HG03103 (cell line): ENCODE data around the gene KRT79.
"Not testable (repeated sequence)": the region's sequence is repeated elsewhere in the genome, so short reads cannot be mapped to it uniquely, and the experiment has no call there.

ENCODE experiments used
- ATAC-seq: cut with Tn5 transposase; IDR thresholded peaks from one replicate; pipeline ENCODE4 v1.9.1; 2021; ENCODE audit warnings: low read depth; ENCODE audit not compliant: unreplicated experiment

The KRT79 gene

GRCh38 chr12:52833922-52834726 lies at the start of gene KRT79:
TSS of gene KRT79 (minus strand) at chr12:52834311. CDS start at chr12:52834260, 51 bp downstream.
- ATAC-seq: no peak

- not testable (repeated sequence) for ATAC-seq
Measured at GRCh38 chr12:52880499-52880898, 46.4 kb upstream of the KRT79 start.

GRCh38 chr12:52879394-52880351 lies 45.6 kb upstream of the KRT79 start:
- ATAC-seq: no peak

GRCh38 chr12:52878507-52879393 lies 44.6 kb upstream of the KRT79 start:
- ATAC-seq: no peak

- no peak for ATAC-seq
Measured at GRCh38 chr12:52877242-52877641, 43.1 kb upstream of the KRT79 start.

- ATAC-seq: no peak
Measured at GRCh38 chr12:52876372-52876771, 42.3 kb upstream of the KRT79 start.

- ATAC-seq: no peak
Measured at GRCh38 chr12:52874573-52875435, 40.7 kb upstream of the KRT79 start.

- no peak for ATAC-seq
Measured at GRCh38 chr12:52873832-52874572, 39.9 kb upstream of the KRT79 start.

- ATAC-seq: no peak
Measured at GRCh38 chr12:52873513-52873831, 39.4 kb upstream of the KRT79 start.

GRCh38 chr12:52872644-52873389 lies 38.7 kb upstream of the KRT79 start:
- no peak for ATAC-seq

- ATAC-seq: no peak
Measured at GRCh38 chr12:52871291-52872039, 37.4 kb upstream of the KRT79 start.

GRCh38 chr12:52870361-52871290 lies 36.5 kb upstream of the KRT79 start:
- no peak for ATAC-seq

- no peak for ATAC-seq
Measured at GRCh38 chr12:52867642-52868041, 33.5 kb upstream of the KRT79 start.

GRCh38 chr12:52867152-52867551 lies 33.0 kb upstream of the KRT79 start:
- no peak for ATAC-seq

GRCh38 chr12:52865090-52865944 lies 31.2 kb upstream of the KRT79 start:
- ATAC-seq: no peak

- no peak for ATAC-seq
Measured at GRCh38 chr12:52862023-52862422, 27.9 kb upstream of the KRT79 start.
